Breast epithelium (tissue), 4 donors: ENCODE data around the gene GANAB. TPM values are rescaled to one million over a fixed set of nuclear protein-coding genes. Genes with fewer than 3 reads are reported as not detected.
"Not testable (repeated sequence)": the region's sequence is repeated elsewhere in the genome, so short reads cannot be mapped to it uniquely, and the experiment has no call there.

ENCODE experiments used
- DNase-seq, 2 donors: peaks; one replicate each; pipeline ENCODE4 v3.0.0-alpha.2; 2019; ENCODE audit warnings: low spot score in 2 of 2
- H3K27ac ChIP-seq, 2 donors: fragments of 200-600 bp; sonication (generic) in 1 of 2; one replicate each; pipeline ENCODE4 v1.5.1; 2016 to 2019; ENCODE audit warnings: mild to moderate bottlenecking in 1 of 2
- H3K27me3 ChIP-seq, 2 donors: fragments of 200-600 bp; sonication (generic) in 1 of 2; one replicate each; pipeline versions ENCODE4 v1.5.1 to v1.6.0; 2017 to 2019; ENCODE audit warnings: control low read depth in 1 of 2, mild to moderate bottlenecking in 1 of 2
- H3K36me3 ChIP-seq: fragments of 200-600 bp; one replicate; pipeline ENCODE4 v1.5.1; 2019
- H3K4me1 ChIP-seq, 2 donors: fragments of 200-600 bp; sonication (generic); one replicate each; pipeline ENCODE4 v1.5.1; 2016 to 2019; ENCODE audit warnings: control low read depth in 1 of 2
- H3K4me3 ChIP-seq, 3 donors: fragments of 200-600 bp; sonication (generic); 1 replicate in 2 of 3; 2 replicates in 1 of 3; pipeline ENCODE4 v1.5.1; 2016 to 2019; ENCODE audit warnings: mild to moderate bottlenecking in 3 of 3, moderate library complexity in 2 of 3
- H3K9me3 ChIP-seq, 2 donors: fragments of 200-600 bp; sonication (generic) in 1 of 2; one replicate each; pipeline ENCODE4 v1.5.1; 2016 to 2019; ENCODE audit warnings: control low read depth in 1 of 2
- CTCF ChIP-seq, 3 donors: fragments of 450-650 bp; IDR thresholded peaks; one replicate each; pipeline ENCODE4 v1.5.1; 2016 to 2017; ENCODE audit warnings: antibody characterized with exemption in 3 of 3, mild to moderate bottlenecking in 3 of 3, moderate library complexity in 3 of 3
- POLR2A ChIP-seq: fragments of 450-650 bp; IDR thresholded peaks from one replicate; pipeline ENCODE4 v1.6.1; 2016; ENCODE audit warnings: antibody characterized with exemption, mild to moderate bottlenecking, moderate library complexity
- POLR2AphosphoS5 ChIP-seq, 3 donors: sonication (generic); formaldehyde crosslinking; IDR thresholded peaks; one replicate each; pipeline ENCODE4 v1.6.1; 2017; ENCODE audit warnings: antibody characterized with exemption in 3 of 3
- intact Hi-C: fragments of 100-400 bp; cut with DNase I; formaldehyde crosslinking; loops from one replicate; pipeline ENCODE4 v1.15.1; 2023; ENCODE audit warnings: low total_unique reads
- total RNA-seq, 3 donors: library from RNA; depleted of rRNA; stranded (reverse); fragments of >200 nt; gene quantifications; one replicate each; pipeline ENCODE4 v1.1.0, GENCODE V29; 2016

GANAB gene
- total RNA-seq, 3 donors from 2014 or later, result 114 to 116 (median 116) TPM

DNA sequence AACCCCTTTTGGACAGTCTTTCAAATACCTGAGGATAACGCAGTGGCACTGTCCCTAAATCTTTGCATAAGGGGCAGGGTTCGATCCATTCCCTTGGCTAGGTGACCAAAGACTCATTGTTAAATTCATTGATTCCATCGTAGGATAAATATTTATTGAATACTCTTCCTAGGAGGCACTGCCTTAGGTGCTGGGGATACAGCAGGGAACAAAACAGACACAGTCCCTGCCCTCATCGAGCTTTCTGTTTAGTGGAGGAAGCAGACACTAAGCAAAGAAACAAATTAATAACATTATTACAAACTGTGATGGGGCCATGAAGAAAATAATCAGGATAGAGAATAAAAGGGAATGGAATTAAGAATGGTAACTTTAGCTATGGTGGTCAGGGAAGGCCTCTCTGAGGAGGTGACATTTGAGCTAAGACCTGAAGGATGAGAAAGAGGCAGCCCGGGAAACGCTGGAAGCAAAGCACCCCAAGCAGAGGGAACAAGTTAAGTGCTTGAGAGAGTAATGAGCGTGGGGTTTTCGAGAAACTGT is 25.3 kb downstream of the GANAB start:
- intact Hi-C loops, result no loop called here
- peak overlapping the region; percentile 60 to 92 (median 81) for H3K4me3 ChIP-seq
- H3K4me1 ChIP-seq, result peaks cover 3 to 7% of the 10 kb centered on the region in 2 donors
- H3K36me3 ChIP-seq, result peaks cover 4% of the 10 kb centered on the region
- H3K27me3 ChIP-seq, result no peaks in the 10 kb centered on the region
- DNase-seq, result no peak
- TF ChIP-seq POLR2A (no peak), CTCF (IDR thresholded peaks at IDR 0.05) (no peak), POLR2AphosphoS5 (IDR thresholded peaks at IDR 0.05) (no peak)
- peak overlapping the region; percentile 88 to 91 for H3K27ac ChIP-seq
- H3K9me3 ChIP-seq, result no peaks in the 10 kb centered on the region

DNA sequence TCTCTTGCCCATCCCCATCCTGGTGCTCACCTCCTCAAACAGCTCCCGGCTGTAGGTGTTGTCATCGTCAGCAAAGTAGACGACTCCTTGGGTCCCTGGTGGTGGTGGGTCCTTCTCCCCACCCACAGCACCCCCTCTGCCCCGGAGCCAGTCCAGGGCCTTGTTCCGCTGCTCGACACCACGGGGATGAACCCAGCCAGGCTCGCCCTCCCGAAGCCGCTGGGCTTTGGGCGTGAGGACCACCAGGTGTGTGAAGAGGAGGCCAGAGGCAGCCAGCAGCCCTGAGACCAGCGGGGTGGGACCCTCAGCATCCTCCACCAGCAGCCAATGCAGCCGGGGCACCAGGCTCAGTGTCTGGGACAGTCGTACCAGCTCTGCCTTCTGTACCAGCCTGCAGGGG is 29.5 kb downstream of the GANAB start:
- H3K27me3 ChIP-seq, H3K27ac ChIP-seq, H3K36me3 ChIP-seq, H3K9me3 ChIP-seq, H3K4me1 ChIP-seq, H3K4me3 ChIP-seq, intact Hi-C loops, DNase-seq: not testable (repeated sequence)

GRCh38 chr11:62615521-62615920 is 30.9 kb downstream of the GANAB start:
- H3K36me3 ChIP-seq, result no peaks in the 10 kb centered on the region

DNA sequence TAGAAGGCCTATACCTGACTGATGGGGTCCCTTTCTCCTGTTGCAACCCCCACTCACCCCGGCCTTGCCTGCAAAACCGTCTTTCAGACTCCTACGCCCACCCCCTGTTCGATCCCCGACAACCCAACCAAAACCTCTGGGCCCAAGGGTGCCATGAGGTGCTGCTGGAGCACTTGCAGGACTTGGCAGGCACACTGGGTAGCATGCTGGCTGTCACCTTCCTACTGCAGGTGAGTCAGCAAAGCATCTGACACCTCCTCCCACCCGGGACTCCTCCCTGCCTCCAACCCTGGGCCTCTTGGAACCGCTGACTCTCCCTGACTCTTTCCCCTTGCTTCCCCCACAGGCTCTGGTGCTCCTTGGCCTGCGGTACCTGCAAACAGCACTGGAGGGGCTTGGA is 32.1 kb downstream of the GANAB start:
- DNase-seq, result no peak
- TF ChIP-seq CTCF (IDR thresholded peaks at IDR 0.05) (no peak), POLR2A (no peak), POLR2AphosphoS5 (IDR thresholded peaks at IDR 0.05) (no peak)
- Histone ChIP-seq H3K27ac (peak overlapping the region; percentile 97 to 99), H3K27me3 (no peaks in the 10 kb centered on the region), H3K36me3 (no peaks in the 10 kb centered on the region), H3K4me1 (peaks cover 7% of the 10 kb centered on the region in 2 donors), H3K9me3 (no peaks in the 10 kb centered on the region), H3K4me3 (no peak overlapping the region)
- intact Hi-C loops, result no loop called here

More at GRCh38 chr11:62615521-62615920, 30.9 kb downstream of the GANAB start:
- no peak overlapping the region for H3K4me3 ChIP-seq
- DNase-seq, result no peak
- H3K27ac ChIP-seq, result no peak overlapping the region
- H3K4me1 ChIP-seq, result peaks cover 7 to 14% of the 10 kb centered on the region in 2 donors
- TF ChIP-seq CTCF (IDR thresholded peaks at IDR 0.05), result no peak
- no peak for TF ChIP-seq POLR2AphosphoS5 (IDR thresholded peaks at IDR 0.05)
- TF ChIP-seq POLR2A, result no peak
- intact Hi-C loops, result no loop called here
- no peaks in the 10 kb centered on the region for H3K27me3 ChIP-seq
- no peaks in the 10 kb centered on the region for H3K9me3 ChIP-seq

- Histone ChIP-seq H3K27me3 (no peaks in the 10 kb centered on the region), H3K9me3 (no peaks in the 10 kb centered on the region), H3K4me3 (peak overlapping the region; percentile 73 to 85 (median 85)), H3K36me3 (no peaks in the 10 kb centered on the region), H3K4me1 (peaks cover 7% of the 10 kb centered on the region in 2 donors), H3K27ac (peak overlapping the region; percentile 97 to 99)
- TF ChIP-seq POLR2AphosphoS5 (IDR thresholded peaks at IDR 0.05) (no peak), CTCF (IDR thresholded peaks at IDR 0.05) (no peak), POLR2A (no peak)
- intact Hi-C loops, result no loop called here
- peak in 1 of 2 donors; percentile 63 for DNase-seq
These were observed 33.1 kb downstream of the GANAB start for GRCh38 chr11:62613291-62613778.
